Suppressor macrophage (primary cell): ENCODE data around the gene RPL32.
"Not testable (repeated sequence)": the region's sequence is repeated elsewhere in the genome, so short reads cannot be mapped to it uniquely, and the experiment has no call there.

ENCODE experiments used
- DNase-seq, 4 experiments: peaks; one replicate each; pipeline ENCODE4 v3.0.0-alpha.2; 2020 to 2022

The RPL32 gene

GRCh38 chr3:12868039-12869034 lies 27.0 kb upstream of the RPL32 start:
- peak; percentile 95 to 97 (median 96) for DNase-seq

DNA sequence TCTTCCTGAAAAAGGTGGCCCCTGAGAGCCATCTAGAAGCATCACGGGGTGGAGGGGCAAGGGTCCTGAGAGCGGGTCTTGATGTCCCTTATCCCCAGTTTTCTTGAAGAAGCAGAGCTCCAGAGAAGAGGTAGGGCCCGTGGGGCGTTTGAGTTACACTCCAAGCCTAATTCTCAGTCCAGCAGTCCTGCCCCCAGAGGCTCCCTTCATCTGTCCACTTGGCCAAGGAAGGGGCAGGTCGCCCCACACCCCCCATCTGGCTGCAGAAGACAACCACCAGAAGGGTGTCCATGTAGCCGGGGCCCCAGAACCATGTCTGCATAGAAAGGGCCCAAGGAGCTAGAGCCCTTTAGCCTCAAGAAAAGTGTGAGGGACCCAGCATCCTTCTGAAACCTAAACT lies 25.5 kb upstream of the RPL32 start:
- DNase-seq: no peak

DNA sequence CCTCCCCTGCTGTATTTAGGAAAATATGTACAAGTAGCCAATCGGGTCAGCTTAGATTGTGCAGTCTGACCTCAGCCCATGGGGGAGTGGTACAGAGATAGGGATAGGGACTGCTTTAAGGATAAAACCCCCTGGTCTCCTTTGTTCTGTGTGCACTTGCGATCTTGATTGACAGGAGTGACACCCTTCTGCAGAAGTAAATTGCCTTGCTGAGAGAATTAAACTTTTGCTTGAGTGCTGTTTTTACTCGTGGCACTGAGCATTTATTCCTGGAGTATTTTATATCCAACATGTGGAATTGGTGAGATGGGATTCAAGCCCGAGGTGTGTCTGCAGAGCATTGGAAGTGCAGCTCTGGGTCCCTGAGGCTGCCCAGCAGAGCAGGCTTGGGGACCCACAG lies 23.9 kb upstream of the RPL32 start:
- DNase-seq: no peak

GRCh38 chr3:12862387-12862786 lies 21.0 kb upstream of the RPL32 start:
- DNase-seq: no peak

- DNase-seq: no peak
These were observed 20.2 kb upstream of the RPL32 start for GRCh38 chr3:12861611-12862010.

GRCh38 chr3:12859840-12860239 lies 18.5 kb upstream of the RPL32 start:
- peak in 3 of 4 experiments; percentile 43 to 46 (median 46) for DNase-seq

- no peak for DNase-seq
These were observed 15.3 kb upstream of the RPL32 start for GRCh38 chr3:12856626-12857025.

- no peak for DNase-seq
These were observed 13.2 kb upstream of the RPL32 start for GRCh38 chr3:12854565-12854964.

- peak in 3 of 4 experiments; percentile 32 to 52 (median 48) for DNase-seq
These were observed 12.5 kb upstream of the RPL32 start for GRCh38 chr3:12853847-12854246.

DNA sequence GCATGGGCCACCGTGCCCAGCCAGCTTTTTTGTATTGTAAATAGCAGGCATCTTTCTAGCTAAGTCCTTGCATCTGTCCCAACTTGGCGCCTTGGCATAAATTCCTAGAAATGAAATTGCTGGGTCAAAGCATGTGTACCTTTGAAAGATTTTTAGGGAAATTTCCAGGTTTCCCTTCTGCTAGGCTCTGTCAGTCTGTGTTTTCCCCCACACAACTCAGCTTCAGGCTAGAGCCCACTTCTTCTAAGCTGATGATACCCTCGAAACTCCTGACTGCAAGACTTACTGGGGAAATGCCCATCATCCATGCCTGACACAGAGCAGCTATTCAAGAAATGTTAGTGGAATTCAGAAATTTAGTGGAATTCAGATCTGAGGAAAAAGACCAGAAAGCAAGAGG lies 10.8 kb upstream of the RPL32 start:
- DNase-seq: no peak

DNA sequence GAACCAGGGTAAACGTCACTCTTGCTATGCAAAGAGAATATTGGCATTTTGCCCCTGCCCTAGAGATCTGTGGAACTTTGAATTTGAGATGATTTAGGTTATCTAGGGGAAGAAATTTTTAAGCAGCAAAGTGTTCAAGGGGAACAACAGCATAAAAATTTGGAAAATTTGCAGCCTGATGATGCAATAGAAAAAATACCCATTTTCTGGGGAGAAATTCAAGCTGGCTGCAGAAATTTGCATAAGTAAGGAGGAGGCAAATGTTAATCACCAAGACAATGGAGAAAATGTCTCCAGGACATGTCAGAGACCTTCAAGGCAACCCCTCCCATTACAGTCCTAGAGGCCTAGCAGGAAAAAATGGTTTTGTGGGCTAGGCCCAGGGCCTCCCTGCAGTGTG lies 4.4 kb upstream of the RPL32 start:
- no peak for DNase-seq

GRCh38 chr3:12842469-12842868 lies 1.1 kb upstream of the RPL32 start:
- DNase-seq: no peak

- no peak for DNase-seq
These were observed 584 bp upstream of the RPL32 start for GRCh38 chr3:12841970-12842328.

GRCh38 chr3:12840591-12841148 lies 695 bp downstream of the RPL32 start:
- DNase-seq: peak in 3 of 4 experiments; percentile 47 to 68 (median 55)

DNA sequence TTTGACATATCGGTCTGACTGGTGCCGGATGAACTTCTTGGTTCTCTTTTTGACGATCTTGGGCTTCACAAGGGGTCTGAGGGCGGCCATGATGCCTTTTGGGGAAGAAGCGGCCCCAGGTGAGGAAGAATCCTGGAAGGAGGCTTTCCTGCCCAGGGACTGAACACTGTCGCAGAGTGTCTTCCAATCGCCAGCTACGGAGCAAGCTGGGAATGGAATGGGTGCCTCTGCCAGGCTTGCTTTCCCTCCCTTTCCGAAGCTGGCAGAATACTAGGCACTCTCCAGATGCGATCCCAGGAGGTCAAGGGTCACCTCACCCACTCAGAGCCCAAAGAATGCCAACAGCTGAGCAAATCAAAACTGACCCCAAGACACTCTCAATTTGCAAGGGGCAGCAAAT lies 1.2 kb downstream of the RPL32 start:
- not testable (repeated sequence) for DNase-seq

- no peak for DNase-seq
These were observed 2.0 kb downstream of the RPL32 start for GRCh38 chr3:12839156-12839946.

- no peak for DNase-seq
These were observed 3.0 kb downstream of the RPL32 start for GRCh38 chr3:12838179-12838965.

DNA sequence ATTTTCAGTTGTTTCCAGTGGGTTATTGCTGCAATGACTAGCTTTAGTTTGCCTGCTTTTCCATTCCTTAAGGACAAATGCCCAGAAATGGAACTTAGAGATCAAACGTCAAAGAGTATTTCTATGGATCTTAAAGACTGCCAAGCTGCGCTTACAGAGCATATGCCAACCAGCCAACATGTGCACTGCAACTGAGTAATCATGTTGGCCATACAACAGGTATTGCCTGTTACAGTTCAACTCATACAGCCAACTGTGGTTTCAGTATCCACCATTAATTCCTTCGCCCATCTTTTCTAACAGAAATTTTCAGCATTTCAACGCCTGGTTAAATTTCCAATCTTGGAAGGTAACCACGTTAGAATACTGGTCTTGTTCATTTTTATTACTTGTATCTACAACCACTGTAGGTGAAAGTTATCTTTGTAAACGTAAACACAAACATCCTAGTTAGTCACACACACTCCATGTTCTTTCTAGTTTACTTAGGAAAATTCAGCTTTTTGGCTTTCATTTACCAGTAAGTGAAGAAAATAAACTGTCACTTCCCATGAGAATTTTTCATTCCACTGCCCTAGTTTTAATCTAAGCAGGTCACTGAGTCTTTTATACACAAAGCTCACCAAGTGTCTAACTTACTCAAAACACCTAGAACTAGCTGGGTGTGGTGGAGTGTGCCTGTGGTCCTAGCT lies 3.9 kb downstream of the RPL32 start:
- DNase-seq: no peak

- no peak for DNase-seq
These were observed 6.2 kb downstream of the RPL32 start for GRCh38 chr3:12835052-12835665.

GRCh38 chr3:12833222-12834161 lies 7.9 kb downstream of the RPL32 start:
- no peak for DNase-seq
